Cardiac muscle cell (in vitro differentiated cells and primary cell): ENCODE results near the gene ADRA2C. TPM values are rescaled to one million over a fixed set of nuclear protein-coding genes. Genes with fewer than 3 reads are reported as not detected.
A peak's percentile ranks its signal among the peaks of the same experiment; 100 is the strongest.

ENCODE experiments used
- DNase-seq, 2 donors: peaks; one replicate each; pipeline versions ENCODE4 v3.0.0 to v3.0.0-alpha.2; 2010 to 2017; ENCODE audit warnings: low read depth in 1 of 2, low spot score in 1 of 2
- H3K27ac ChIP-seq: fragments of 200-600 bp; sonication (generic); 2 replicates; pipeline ENCODE4 v1.5.1; 2016
- H3K27me3 ChIP-seq: fragments of 200-600 bp; sonication (generic); 2 replicates; pipeline ENCODE4 v1.6.0; 2016; ENCODE audit warnings: control low read depth
- H3K36me3 ChIP-seq: fragments of 200-600 bp; sonication (generic); 2 replicates; pipeline ENCODE4 v1.5.1; 2016; ENCODE audit warnings: control low read depth
- H3K4me1 ChIP-seq: fragments of 200-600 bp; sonication (generic); 2 replicates; pipeline ENCODE4 v1.8.1; 2017; ENCODE audit warnings: low read depth, mild to moderate bottlenecking, mixed run types
- H3K4me3 ChIP-seq: fragments of 200-600 bp; sonication (generic); 2 replicates; pipeline ENCODE4 v1.5.1; 2016; ENCODE audit warnings: mild to moderate bottlenecking
- H3K9me3 ChIP-seq: fragments of 200-600 bp; sonication (generic); 2 replicates; pipeline ENCODE4 v1.5.1; 2017; ENCODE audit warnings: low read depth, mild to moderate bottlenecking, control low read depth
- CTCF ChIP-seq: IDR thresholded peaks from 2 replicates; pipeline ENCODE4 v1.5.1; 2012; ENCODE audit warnings: low read depth, mild to moderate bottlenecking, low read length
- polyA plus RNA-seq: library from polyadenylated mRNA; unstranded; fragments of >200 nt; fragmentation: Nextera tagmentation; extraction: Ambion mirVana; gene quantifications from 2 replicates; pipeline ENCODE4 v1.2.1, GENCODE V29; 2016
- total RNA-seq: library from RNA; depleted of rRNA; stranded (reverse); fragments of >200 nt; gene quantifications from 2 replicates; pipeline ENCODE4 v1.2.3, GENCODE V29; 2016

Gene ADRA2C
- total and polyA plus RNA-seq, 2 experiments from 2014 or later = 8.5 to 8.6 TPM

- H3K9me3 ChIP-seq = no peaks in the 10 kb centered on the region
- H3K27ac ChIP-seq = no peak overlapping the region
- H3K36me3 ChIP-seq = no peaks in the 10 kb centered on the region
- no peak for TF ChIP-seq CTCF
- peaks cover 9% of the 10 kb centered on the region for H3K4me1 ChIP-seq
- DNase-seq = no peak
- peaks cover 10% of the 10 kb centered on the region for H3K27me3 ChIP-seq
- H3K4me3 ChIP-seq = no peak overlapping the region
These were observed 6.4 kb downstream of the ADRA2C start for GRCh38 chr4:3772632-3773031.

- TF ChIP-seq CTCF = no peak
These were observed 7.4 kb downstream of the ADRA2C start for GRCh38 chr4:3773552-3774001.

GRCh38 chr4:3774253-3774883 is 8.2 kb downstream of the ADRA2C start:
- Histone ChIP-seq H3K27ac (no peak overlapping the region), H3K9me3 (no peaks in the 10 kb centered on the region), H3K36me3 (no peaks in the 10 kb centered on the region), H3K4me1 (peaks cover 9% of the 10 kb centered on the region), H3K27me3 (no peaks in the 10 kb centered on the region), H3K4me3 (no peak overlapping the region)
- TF ChIP-seq CTCF = no peak
- no peak for DNase-seq

More at GRCh38 chr4:3773552-3774001, 7.4 kb downstream of the ADRA2C start:
- Histone ChIP-seq H3K9me3 (no peaks in the 10 kb centered on the region), H3K27me3 (peaks cover under 1% of the 10 kb centered on the region), H3K4me1 (peaks cover 9% of the 10 kb centered on the region), H3K36me3 (no peaks in the 10 kb centered on the region), H3K27ac (no peak overlapping the region), H3K4me3 (no peak overlapping the region)
- DNase-seq = no peak

- Histone ChIP-seq H3K36me3 (no peaks in the 10 kb centered on the region), H3K4me3 (no peak overlapping the region), H3K27ac (no peak overlapping the region), H3K27me3 (no peaks in the 10 kb centered on the region), H3K9me3 (no peaks in the 10 kb centered on the region), H3K4me1 (peaks cover 9% of the 10 kb centered on the region)
- no peak for TF ChIP-seq CTCF
- DNase-seq = no peak
These were observed 8.8 kb downstream of the ADRA2C start for GRCh38 chr4:3775005-3775404.

- no peaks in the 10 kb centered on the region for H3K27me3 ChIP-seq
- no peak for TF ChIP-seq CTCF
- H3K4me1 ChIP-seq = peaks cover 11% of the 10 kb centered on the region
- peak in 1 of 2 donors; percentile 62 for DNase-seq
- no peak overlapping the region for H3K27ac ChIP-seq
- no peaks in the 10 kb centered on the region for H3K9me3 ChIP-seq
- no peak overlapping the region for H3K4me3 ChIP-seq
- no peaks in the 10 kb centered on the region for H3K36me3 ChIP-seq
These were observed 9.4 kb downstream of the ADRA2C start for GRCh38 chr4:3775576-3775975.
